HepG2 (cell line): ENCODE data around the gene S100A10. TPM values are rescaled to one million over a fixed set of nuclear protein-coding genes. Genes with fewer than 3 reads are reported as not detected.

Source experiments
- BRCA1 ChIP-seq: sonication (generic); formaldehyde crosslinking; IDR thresholded peaks from 2 replicates; pipeline ENCODE4 v1.4.0; 2020; ENCODE audit warnings: missing genetic modification reagents
- DDIT3 ChIP-seq: sonication (generic); formaldehyde crosslinking; IDR thresholded peaks from 2 replicates; pipeline ENCODE4 v1.4.0; 2020; ENCODE audit warnings: mild to moderate bottlenecking, missing genetic modification reagents
- ETV5 ChIP-seq: IDR thresholded peaks from 2 replicates; pipeline ENCODE4 v1.6.1; 2018; ENCODE audit warnings: missing biosample characterization, missing genetic modification reagents, inconsistent platforms, borderline replicate concordance
- EZH2 ChIP-seq: conservative IDR thresholded peaks from 2 replicates; pipeline ENCODE4 v1.6.1; 2012; ENCODE audit warnings: mild to moderate bottlenecking, low read depth, low read length, moderate library complexity
- GABPA ChIP-seq, 2 experiments: IDR thresholded peaks; 2 replicates each; pipeline ENCODE4 v1.6.1; 2011 to 2016; ENCODE audit warnings: low read depth in 2 of 2, low read length in 1 of 2, missing biosample characterization in 1 of 2, missing genetic modification characterization in 1 of 2
- KLF13 ChIP-seq: sonication (generic); formaldehyde crosslinking; IDR thresholded peaks from 2 replicates; pipeline ENCODE4 v1.4.0; 2020; ENCODE audit warnings: mild to moderate bottlenecking, missing genetic modification reagents
- RBAK ChIP-seq: sonication (generic); formaldehyde crosslinking; IDR thresholded peaks from 2 replicates; pipeline ENCODE4 v1.5.1; 2020; ENCODE audit warnings: mild to moderate bottlenecking, missing genetic modification reagents
- SIN3A ChIP-seq: IDR thresholded peaks from 2 replicates; pipeline ENCODE4 v1.6.1; 2011; ENCODE audit warnings: low read depth, mild to moderate bottlenecking, control low read depth, low read length, borderline replicate concordance
- STAT6 ChIP-seq: sonication (generic); formaldehyde crosslinking; IDR thresholded peaks from 2 replicates; pipeline ENCODE4 v1.4.0; 2020; ENCODE audit warnings: missing genetic modification reagents, mild to moderate bottlenecking, borderline replicate concordance
- ZBTB38 ChIP-seq: sonication (generic); formaldehyde crosslinking; IDR thresholded peaks from 2 replicates; pipeline ENCODE4 v1.5.1; 2020; ENCODE audit warnings: mild to moderate bottlenecking, missing genetic modification reagents
- ZFP62 ChIP-seq: sonication (generic); formaldehyde crosslinking; IDR thresholded peaks from 2 replicates; pipeline ENCODE4 v1.4.0; 2020; ENCODE audit warnings: missing genetic modification reagents
- ZNF646 ChIP-seq: sonication (generic); formaldehyde crosslinking; IDR thresholded peaks from 2 replicates; pipeline ENCODE4 v1.9.0; 2021; ENCODE audit warnings: mild to moderate bottlenecking, missing genetic modification reagents
- ZNF678 ChIP-seq: sonication (generic); formaldehyde crosslinking; IDR thresholded peaks from 2 replicates; pipeline ENCODE4 v1.4.0; 2020; ENCODE audit warnings: mild to moderate bottlenecking, missing genetic modification reagents
- ZNF7 ChIP-seq: IDR thresholded peaks from 2 replicates; pipeline ENCODE4 v1.6.1; 2016; ENCODE audit warnings: missing biosample characterization, missing genetic modification reagents
- ZNF704 ChIP-seq: sonication (generic); formaldehyde crosslinking; IDR thresholded peaks from 2 replicates; pipeline ENCODE4 v1.8.1; 2023; ENCODE audit warnings: mild to moderate bottlenecking, inconsistent platforms, moderate library complexity, missing genetic modification reagents, borderline replicate concordance
- ZNF740 ChIP-seq: sonication (generic); formaldehyde crosslinking; IDR thresholded peaks from 2 replicates; pipeline ENCODE4 v1.4.0; 2020; ENCODE audit warnings: missing genetic modification reagents
- polyA plus RNA-seq, 8 experiments: library from polyadenylated mRNA; depleted of rRNA in 3 of 8; stranded (reverse) in 7 of 8; unstranded in 1 of 8; fragments of >200 nt; fragmentation: Illumina TruSeq in 4 of 8; extraction: Trizol in 4 of 8; gene quantifications; 2 replicates each; pipeline versions ENCODE4 v1.2.1 to v1.2.3, GENCODE V29; 2011 to 2016; ENCODE audit warnings: low read depth in 4 of 8, missing spikeins in 1 of 8, mixed read lengths in 1 of 8; ENCODE audit not compliant: insufficient read depth in 1 of 8
- total RNA-seq, 5 experiments: library from RNA; depleted of rRNA; stranded (reverse); fragments of >200 nt; fragmentation: Illumina TruSeq; extraction: Trizol; gene quantifications; 2 replicates each; pipeline ENCODE4 v1.2.3, GENCODE V29; 2016; ENCODE audit warnings: low read depth in 1 of 5

Gene S100A10
- total and polyA plus RNA-seq, 2 of the 13 experiments (the other 11 are each of a cell fraction or from before 2014, with no cell fraction given): 16.8 to 28.7 TPM

GRCh38 chr1:152034654-152035538 is 41.2 kb upstream of the S100A10 start (continued):
- no peak for TF ChIP-seq ZNF646 (CRISPR knock-in tag)
- no peak for TF ChIP-seq KLF13 (CRISPR knock-in tag)
- no peak for TF ChIP-seq STAT6 (CRISPR knock-in tag)
- TF ChIP-seq ZNF7 (CRISPR knock-in tag): no peak
- no peak for TF ChIP-seq SIN3A
- no peak for TF ChIP-seq ZFP62 (CRISPR knock-in tag)
- peak; percentile 19; the same call in 1 of the 2 replicates for TF ChIP-seq ETV5
- TF ChIP-seq DDIT3 (CRISPR knock-in tag): no peak
- no peak for TF ChIP-seq RBAK (CRISPR knock-in tag)
- no peak for TF ChIP-seq ZNF704 (CRISPR knock-in tag)
- TF ChIP-seq ZNF740: no peak
- no peak for TF ChIP-seq EZH2
- no peak for TF ChIP-seq BRCA1 (CRISPR knock-in tag)
- TF ChIP-seq ZBTB38 (CRISPR knock-in tag): no peak
- no peak for TF ChIP-seq ZNF678
- no peak for TF ChIP-seq GABPA (IDR thresholded peaks at IDR 0.05; ENCODE audit: low read depth, low read length)
- TF ChIP-seq GABPA (CRISPR knock-in tag; IDR thresholded peaks at IDR 0.05; ENCODE audit: low read depth): peak; percentile 14; the same call in 1 of the 2 replicates
